IPS-NIHi11 (cell line): ENCODE results near the gene VPS4A.

Experiments
- DNase-seq: peaks from one replicate; pipeline ENCODE4 v3.0.0; 2012; ENCODE audit warnings: mixed read lengths, low spot score

The VPS4A gene

GRCh38 chr16:69366431-69366830 is 55.3 kb downstream of the VPS4A start:
- DNase-seq: no peak

DNA sequence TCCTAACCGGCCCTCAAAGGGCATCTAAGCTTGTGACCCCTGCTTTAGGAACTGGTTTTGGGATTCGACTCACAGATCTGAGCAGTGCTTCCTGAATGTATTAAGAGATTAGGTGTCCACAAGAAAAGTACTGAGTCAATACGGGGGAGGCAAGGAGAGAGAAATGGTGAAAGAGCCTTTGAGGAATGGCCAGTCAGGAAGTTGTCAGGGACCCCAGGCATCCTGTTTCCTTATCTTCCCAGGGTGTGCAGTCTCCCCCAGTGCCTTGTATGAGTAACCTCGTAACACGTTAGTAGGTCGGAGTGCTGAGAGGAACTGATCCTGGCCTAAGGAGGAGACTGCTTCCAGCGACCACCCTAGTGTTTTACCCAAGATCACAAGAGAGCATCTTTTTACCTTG is 56.8 kb downstream of the VPS4A start:
- no peak for DNase-seq

DNA sequence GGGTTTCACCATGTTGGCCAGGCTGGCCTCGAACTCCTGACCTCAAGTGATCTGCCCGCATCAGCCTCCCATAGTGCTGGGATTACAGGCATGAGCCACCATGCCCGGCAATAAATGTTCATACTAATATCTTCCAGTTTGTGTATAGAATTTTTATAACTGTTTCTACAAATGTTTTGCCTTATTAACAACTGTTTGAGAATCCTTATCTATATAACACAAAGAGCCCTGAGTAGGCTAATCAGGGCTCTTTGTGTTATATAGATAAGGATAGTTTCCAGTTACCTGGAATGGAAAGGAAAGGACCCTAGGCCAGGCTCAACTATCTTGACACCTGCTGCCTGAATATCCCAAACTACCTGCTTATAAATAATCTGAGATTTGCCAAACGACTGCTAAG is 57.7 kb downstream of the VPS4A start:
- DNase-seq: no peak

DNA sequence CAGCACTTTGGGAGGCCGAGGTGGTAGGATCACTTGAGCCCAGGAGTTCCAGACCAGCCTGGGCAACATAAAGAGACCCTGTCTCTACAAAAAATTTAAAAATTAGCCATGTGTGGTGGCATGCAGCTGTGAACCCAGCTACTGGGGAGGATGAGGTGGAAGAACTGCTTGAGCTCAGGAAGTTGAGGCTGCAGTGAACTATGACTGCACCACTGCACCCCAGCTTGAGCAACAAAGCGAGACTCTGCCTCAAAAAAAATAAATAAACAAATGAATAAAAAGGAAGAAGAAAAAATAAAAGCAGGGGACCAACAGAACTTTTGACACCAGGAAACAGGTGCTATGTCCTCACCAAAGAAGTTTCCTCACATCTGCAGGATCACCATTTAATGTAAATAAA is 60.4 kb downstream of the VPS4A start:
- DNase-seq: no peak

GRCh38 chr16:69373019-69373418 is 61.9 kb downstream of the VPS4A start:
- DNase-seq: no peak
